ENCODE data around the gene AKAP13.
"Not testable (repeated sequence)": the region's sequence is repeated elsewhere in the genome, so short reads cannot be mapped to it uniquely, and the experiment has no call there.

AKAP13 gene

DNA sequence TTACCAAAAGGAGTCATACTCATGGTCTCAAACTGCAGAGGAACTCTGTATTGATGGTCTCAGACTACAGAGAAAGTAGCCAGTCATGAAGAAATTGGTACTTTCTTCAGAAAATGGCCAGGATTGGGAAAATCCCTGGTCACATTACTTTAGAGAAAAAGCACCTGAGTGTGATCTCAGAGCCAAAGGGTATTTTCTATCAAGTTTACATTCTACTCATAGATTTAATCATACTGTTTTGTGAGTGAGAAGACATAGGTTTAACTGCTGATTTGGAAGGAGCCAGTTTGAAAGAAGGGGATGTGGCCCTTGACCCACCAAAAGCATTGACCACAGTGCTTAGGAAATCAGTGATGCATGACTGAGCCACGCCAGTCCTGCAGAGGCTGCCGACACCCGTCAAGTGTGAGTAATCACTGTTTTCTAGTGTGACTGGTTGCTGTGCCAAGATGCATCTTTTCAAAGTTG is 203.6 kb downstream of the AKAP13 start:
- Histone ChIP-seq H3K4me1 (ENCODE audit: low read length) (peaks cover 76% of the 10 kb centered on the region), H3K4me3 (ENCODE audit: low read length) (peak overlapping the region; percentile 81), H4K20me1 (ENCODE audit: insufficient read depth, low read length) (peaks cover 18% of the 10 kb centered on the region), H3K36me3 (replicated peaks; ENCODE audit: low read depth, low read length) (peaks cover 18% of the 10 kb centered on the region), H3K27me3 (ENCODE audit: low read depth, low read length) (no peaks in the 10 kb centered on the region), H3K4me2 (ENCODE audit: low read length) (peak overlapping the region; percentile 83), H3K9me3 (ENCODE audit: insufficient read depth, low read length) (no peaks in the 10 kb centered on the region), H3K79me2 (ENCODE audit: low read length) (peaks cover 78% of the 10 kb centered on the region), H3K9ac (ENCODE audit: low read length) (peak overlapping the region; percentile 76), H2AFZ (ENCODE audit: low read depth, low read length) (no peak overlapping the region), H3K27ac (ENCODE audit: low read length) (peak overlapping the region; percentile 92)
- no peak for TF ChIP-seq EZH2phosphoT487 (IDR thresholded peaks at IDR 0.05; ENCODE audit: low read depth)
- TF ChIP-seq, protein P1, sequence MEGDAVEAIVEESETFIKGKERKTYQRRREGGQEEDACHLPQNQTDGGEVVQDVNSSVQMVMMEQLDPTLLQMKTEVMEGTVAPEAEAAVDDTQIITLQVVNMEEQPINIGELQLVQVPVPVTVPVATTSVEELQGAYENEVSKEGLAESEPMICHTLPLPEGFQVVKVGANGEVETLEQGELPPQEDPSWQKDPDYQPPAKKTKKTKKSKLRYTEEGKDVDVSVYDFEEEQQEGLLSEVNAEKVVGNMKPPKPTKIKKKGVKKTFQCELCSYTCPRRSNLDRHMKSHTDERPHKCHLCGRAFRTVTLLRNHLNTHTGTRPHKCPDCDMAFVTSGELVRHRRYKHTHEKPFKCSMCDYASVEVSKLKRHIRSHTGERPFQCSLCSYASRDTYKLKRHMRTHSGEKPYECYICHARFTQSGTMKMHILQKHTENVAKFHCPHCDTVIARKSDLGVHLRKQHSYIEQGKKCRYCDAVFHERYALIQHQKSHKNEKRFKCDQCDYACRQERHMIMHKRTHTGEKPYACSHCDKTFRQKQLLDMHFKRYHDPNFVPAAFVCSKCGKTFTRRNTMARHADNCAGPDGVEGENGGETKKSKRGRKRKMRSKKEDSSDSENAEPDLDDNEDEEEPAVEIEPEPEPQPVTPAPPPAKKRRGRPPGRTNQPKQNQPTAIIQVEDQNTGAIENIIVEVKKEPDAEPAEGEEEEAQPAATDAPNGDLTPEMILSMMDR (IDR thresholded peaks at IDR 0.05; ENCODE audit: low read depth, low read length), result no peak

DNA sequence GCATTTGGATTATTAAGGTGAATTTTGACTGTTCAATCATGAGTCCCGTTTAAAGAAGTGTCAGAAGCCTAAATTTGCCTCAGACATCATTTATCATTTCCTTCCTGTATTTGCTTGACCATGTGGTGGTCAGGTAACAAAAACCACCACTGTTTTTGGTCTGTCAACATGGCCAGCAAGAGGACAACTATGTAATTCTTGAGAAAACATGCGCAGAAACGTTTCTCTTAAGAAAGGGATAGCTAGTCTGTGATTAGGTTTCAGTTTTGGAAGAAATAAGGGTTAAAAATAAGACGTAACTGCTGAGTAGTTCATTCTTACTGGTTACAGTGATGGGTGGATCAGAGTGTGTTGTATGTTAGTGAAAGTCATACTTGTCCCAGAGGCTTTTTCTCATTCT is 204.5 kb downstream of the AKAP13 start:
- Histone ChIP-seq H3K4me3 (ENCODE audit: low read length) (peak overlapping the region; percentile 81), H3K9ac (ENCODE audit: low read length) (peak overlapping the region; percentile 76), H3K9me3 (ENCODE audit: insufficient read depth, low read length) (no peaks in the 10 kb centered on the region), H3K79me2 (ENCODE audit: low read length) (peaks cover 81% of the 10 kb centered on the region), H3K4me1 (ENCODE audit: low read length) (peaks cover 67% of the 10 kb centered on the region), H3K4me2 (ENCODE audit: low read length) (peak overlapping the region; percentile 83), H4K20me1 (ENCODE audit: insufficient read depth, low read length) (peaks cover 18% of the 10 kb centered on the region), H3K36me3 (replicated peaks; ENCODE audit: low read depth, low read length) (peaks cover 21% of the 10 kb centered on the region), H2AFZ (ENCODE audit: low read depth, low read length) (no peak overlapping the region), H3K27me3 (ENCODE audit: low read depth, low read length) (no peaks in the 10 kb centered on the region), H3K27ac (ENCODE audit: low read length) (peak overlapping the region; percentile 92)
- no peak for TF ChIP-seq EZH2phosphoT487 (IDR thresholded peaks at IDR 0.05; ENCODE audit: low read depth)
- TF ChIP-seq, protein P1 (IDR thresholded peaks at IDR 0.05; ENCODE audit: low read depth, low read length), result no peak

DNA sequence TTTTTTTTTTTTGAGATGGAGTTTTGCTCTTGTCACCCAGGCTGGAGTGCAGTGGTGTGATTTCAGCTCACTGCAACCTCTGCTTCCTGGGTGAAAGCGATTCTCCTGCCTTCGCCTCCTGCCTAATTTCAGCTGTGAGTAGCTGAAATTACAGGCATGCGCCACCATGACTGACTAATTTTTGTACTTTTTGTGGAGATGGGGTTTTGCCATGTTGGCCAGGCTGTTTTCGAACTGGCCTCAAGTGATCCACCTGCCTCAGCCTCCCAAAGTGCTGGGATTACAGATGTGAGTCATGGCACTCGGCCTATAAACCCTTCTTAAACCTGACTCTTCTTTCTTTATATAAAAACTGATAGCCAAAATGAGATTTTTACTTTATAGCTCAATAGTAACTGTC is 205.8 kb downstream of the AKAP13 start:
- peak overlapping the region; percentile 83 for H3K4me2 ChIP-seq (ENCODE audit: low read length)
- peak overlapping the region; percentile 92 for H3K27ac ChIP-seq (ENCODE audit: low read length)
- peak overlapping the region; percentile 76; the same call in 1 of the 2 replicates for H3K9ac ChIP-seq (ENCODE audit: low read length)
- H3K9me3 ChIP-seq (ENCODE audit: insufficient read depth, low read length); H2AFZ ChIP-seq (ENCODE audit: low read depth, low read length); H3K27me3 ChIP-seq (ENCODE audit: low read depth, low read length): not testable (repeated sequence)
- H4K20me1 ChIP-seq (ENCODE audit: insufficient read depth, low read length), result peaks cover 21% of the 10 kb centered on the region
- H3K79me2 ChIP-seq (ENCODE audit: low read length), result peaks cover 80% of the 10 kb centered on the region
- H3K36me3 ChIP-seq (replicated peaks; ENCODE audit: low read depth, low read length), result peaks cover 21% of the 10 kb centered on the region
- H3K4me3 ChIP-seq (ENCODE audit: low read length), result peak overlapping the region; percentile 81; the same call in 1 of the 2 replicates
- H3K4me1 ChIP-seq (ENCODE audit: low read length), result peaks cover 54% of the 10 kb centered on the region

DNA sequence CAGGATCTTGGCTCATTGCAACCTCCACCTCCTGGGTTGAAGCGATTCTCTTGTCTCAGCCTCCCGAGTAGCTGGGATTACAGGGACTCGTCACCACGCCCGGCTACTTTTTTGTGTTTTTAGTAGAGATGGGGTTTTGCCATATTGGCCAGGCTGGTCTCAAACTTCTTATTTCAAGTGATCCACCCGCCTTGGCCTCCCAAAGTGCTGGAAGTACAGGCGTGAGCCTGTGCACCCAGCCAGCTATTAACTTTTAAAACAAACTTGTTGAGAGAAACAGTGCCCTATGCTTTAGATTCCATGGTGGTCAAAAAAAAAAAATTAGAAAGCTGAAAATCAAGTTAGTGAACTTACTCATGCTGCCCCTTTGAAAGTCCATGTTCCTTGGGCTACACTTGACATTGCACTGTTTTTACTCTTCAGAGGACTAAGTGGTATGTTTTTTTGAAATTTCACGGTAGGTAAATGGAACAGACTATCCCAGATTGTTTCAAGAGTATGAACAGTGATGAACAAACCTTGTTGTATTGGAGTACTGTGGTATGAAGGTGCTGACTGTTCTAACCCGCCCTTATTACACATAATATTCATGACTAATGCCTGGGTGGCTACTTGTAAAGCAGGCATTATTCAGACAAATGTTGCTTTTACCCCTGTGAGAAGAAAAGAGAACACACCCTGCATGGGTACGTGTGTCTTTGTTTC is 207.5 kb downstream of the AKAP13 start:
- Histone ChIP-seq H3K27ac (ENCODE audit: low read length) (no peak overlapping the region), H3K4me1 (ENCODE audit: low read length) (peaks cover 40% of the 10 kb centered on the region), H3K27me3 (ENCODE audit: low read depth, low read length) (no peaks in the 10 kb centered on the region), H3K36me3 (replicated peaks; ENCODE audit: low read depth, low read length) (peaks cover 30% of the 10 kb centered on the region), H3K4me2 (ENCODE audit: low read length) (no peak overlapping the region), H3K9ac (ENCODE audit: low read length) (no peak overlapping the region), H3K79me2 (ENCODE audit: low read length) (peaks cover 76% of the 10 kb centered on the region), H2AFZ (ENCODE audit: low read depth, low read length) (no peak overlapping the region), H3K9me3 (ENCODE audit: insufficient read depth, low read length) (no peaks in the 10 kb centered on the region), H4K20me1 (ENCODE audit: insufficient read depth, low read length) (peaks cover 33% of the 10 kb centered on the region), H3K4me3 (ENCODE audit: low read length) (no peak overlapping the region)
- no peak for TF ChIP-seq EZH2phosphoT487 (IDR thresholded peaks at IDR 0.05; ENCODE audit: low read depth)
- TF ChIP-seq, protein P1 (IDR thresholded peaks at IDR 0.05; ENCODE audit: low read depth, low read length), result no peak

Measured in OCI-LY3 (cell line).